SK-N-SH (cell line): ENCODE results near the gene ZFYVE9. TPM values are rescaled to one million over a fixed set of nuclear protein-coding genes. Genes with fewer than 3 reads are reported as not detected.

Source experiments
- CTCF ChIA-PET: fragments of 300-600, 350-600 bp; formaldehyde crosslinking; extraction: SDS; loops from one replicate; lab custom pipeline; 2021; lab: Yijun Ruan, JAX
- POLR2A ChIA-PET: fragments of 350-600 bp; sonication (Branson Sonifier 250); formaldehyde crosslinking; extraction: SDS; loops from one replicate; lab custom pipeline; 2020; ENCODE audit warnings: antibody characterized with exemption, inconsistent platforms; lab: Yijun Ruan, JAX
- DNase-seq: peaks from one replicate; pipeline ENCODE4 v3.0.0; 2012
- H2AFZ ChIP-seq: fragments of 200-600 bp; sonication (generic); 2 replicates; pipeline ENCODE4 v1.8.1; 2016; ENCODE audit warnings: antibody characterized with exemption, mild to moderate bottlenecking, low read depth
- H3F3A ChIP-seq: fragments of 200-600 bp; sonication (generic); replicated peaks from 2 replicates; pipeline ENCODE3; 2016; ENCODE audit warnings: antibody characterized with exemption, mild to moderate bottlenecking; ENCODE audit not compliant: insufficient read depth
- H3K27ac ChIP-seq, 2 experiments: fragments of 200-500 bp in 1 of 2; fragments of 200-600 bp in 1 of 2; sonication (Bioruptor generic) in 1 of 2; sonication (generic), shearing (Covaris generic) in 1 of 2; 2 replicates each; pipeline versions ENCODE4 v1.5.1 to v1.6.1; 2014 to 2016; ENCODE audit warnings: low read depth in 2 of 2, inconsistent platforms in 1 of 2, low read length in 1 of 2, mild to moderate bottlenecking in 1 of 2, mixed read lengths in 1 of 2
- H3K27me3 ChIP-seq: fragments of 200-600 bp; sonication (generic), shearing (Covaris generic); 2 replicates; pipeline ENCODE4 v1.6.1; 2016; ENCODE audit warnings: mixed run types; ENCODE audit not compliant: insufficient read depth
- H3K36me3 ChIP-seq, 2 experiments: fragments of 200-500 bp in 1 of 2; fragments of 200-600 bp in 1 of 2; sonication (Bioruptor generic) in 1 of 2; sonication (generic) in 1 of 2; replicated peaks in 1 of 2; 2 replicates each; pipeline versions ENCODE3 to v1.5.1; 2014 to 2016; ENCODE audit warnings: low read length in 1 of 2, mild to moderate bottlenecking in 1 of 2; ENCODE audit not compliant: insufficient read depth in 2 of 2, control insufficient read depth in 1 of 2
- H3K4me1 ChIP-seq, 2 experiments: fragments of 200-500 bp in 1 of 2; fragments of 200-600 bp in 1 of 2; sonication (Bioruptor generic) in 1 of 2; sonication (generic), shearing (Covaris generic) in 1 of 2; 2 replicates each; pipeline versions ENCODE4 v1.5.1 to v1.6.1; 2014 to 2016; ENCODE audit warnings: low read depth in 1 of 2, low read length in 1 of 2, mixed run types in 1 of 2; ENCODE audit not compliant: insufficient read depth in 2 of 2, control insufficient read depth in 1 of 2
- H3K4me2 ChIP-seq: fragments of 200-600 bp; sonication (generic), shearing (Covaris generic); 2 replicates; pipeline ENCODE4 v1.6.1; 2017; ENCODE audit warnings: mixed run types
- H3K4me3 ChIP-seq, 2 experiments: fragments of 200-500 bp in 1 of 2; fragments of 200-600 bp in 1 of 2; sonication (Bioruptor generic) in 1 of 2; sonication (generic), shearing (Covaris generic) in 1 of 2; 2 replicates each; pipeline versions ENCODE4 v1.5.1 to v1.8.1; 2014 to 2016; ENCODE audit warnings: low read depth in 2 of 2, inconsistent platforms in 1 of 2, low read length in 1 of 2, mild to moderate bottlenecking in 1 of 2, mixed read lengths in 1 of 2, moderate library complexity in 1 of 2
- H3K79me2 ChIP-seq: fragments of 200-600 bp; sonication (generic); 2 replicates; pipeline ENCODE4 v1.8.1; 2017; ENCODE audit warnings: mild to moderate bottlenecking; ENCODE audit not compliant: insufficient read depth
- H3K9ac ChIP-seq: fragments of 200-600 bp; sonication (generic); 2 replicates; pipeline ENCODE4 v1.6.1; 2017; ENCODE audit warnings: mixed run types
- H3K9me2 ChIP-seq: fragments of 200-600 bp; sonication (generic); 2 replicates; pipeline ENCODE4 v1.6.1; 2017; ENCODE audit warnings: mixed run types
- H3K9me3 ChIP-seq: fragments of 200-600 bp; sonication (generic); 2 replicates; pipeline ENCODE4 v1.6.1; 2017; ENCODE audit warnings: mixed run types, mild to moderate bottlenecking, moderate library complexity
- H4K20me1 ChIP-seq: fragments of 200-600 bp; sonication (generic); 2 replicates; pipeline ENCODE4 v1.6.1; 2017; ENCODE audit warnings: mild to moderate bottlenecking, mixed run types; ENCODE audit not compliant: insufficient read depth
- CHD2 ChIP-seq: fragments of 150-350 bp; IDR thresholded peaks from 2 replicates; pipeline ENCODE4 v1.6.1; 2018; ENCODE audit warnings: low read length; ENCODE audit not compliant: partially characterized antibody
- EP300 ChIP-seq, 2 experiments: IDR thresholded peaks; 2 replicates each; pipeline versions ENCODE4 v1.4.0 to v1.6.1; 2012; ENCODE audit warnings: borderline replicate concordance in 1 of 2, low read depth in 1 of 2, low read length in 1 of 2
- EZH2phosphoT487 ChIP-seq: fragments of 200-600 bp; sonication (generic); IDR thresholded peaks from 2 replicates; pipeline ENCODE4 v1.6.1; 2017; ENCODE audit warnings: low read depth, mixed run types, mild to moderate bottlenecking, antibody characterized with exemption, moderate library complexity, borderline replicate concordance
- GATA2 ChIP-seq: sonication (generic); formaldehyde crosslinking; IDR thresholded peaks from 2 replicates; pipeline ENCODE4 v1.5.0; 2020; ENCODE audit warnings: mild to moderate bottlenecking, missing genetic modification reagents
- MAX ChIP-seq: IDR thresholded peaks from 2 replicates; pipeline ENCODE4 v1.4.0; 2012; ENCODE audit warnings: low read depth
- MXI1 ChIP-seq: IDR thresholded peaks from 2 replicates; pipeline ENCODE4 v1.6.1; 2012; ENCODE audit warnings: mild to moderate bottlenecking, low read depth, low read length, improper control_type of control experiment
- NFIC ChIP-seq: IDR thresholded peaks from 2 replicates; pipeline ENCODE4 v1.4.0; 2012; ENCODE audit warnings: borderline replicate concordance
- NRF1 ChIP-seq: IDR thresholded peaks from 2 replicates; pipeline ENCODE4 v1.6.1; 2012; ENCODE audit warnings: low read depth, mild to moderate bottlenecking, low read length
- RFX5 ChIP-seq: IDR thresholded peaks from 2 replicates; pipeline ENCODE4 v1.6.1; 2012; ENCODE audit warnings: mild to moderate bottlenecking, improper control_type of control experiment, low read length
- SIN3A ChIP-seq: IDR thresholded peaks from 2 replicates; pipeline ENCODE4 v1.6.1; 2012; ENCODE audit warnings: low read depth, mild to moderate bottlenecking, low read length, moderate library complexity, borderline replicate concordance
- SMC3 ChIP-seq: IDR thresholded peaks from 2 replicates; pipeline ENCODE4 v1.6.1; 2012; ENCODE audit warnings: low read depth, low read length, improper control_type of control experiment
- TCF12 ChIP-seq: IDR thresholded peaks from 2 replicates; pipeline ENCODE4 v1.4.0; 2012
- TEAD4 ChIP-seq: IDR thresholded peaks from 2 replicates; pipeline ENCODE4 v1.4.0; 2012; ENCODE audit warnings: mild to moderate bottlenecking, borderline replicate concordance; ENCODE audit not compliant: insufficient read depth
- YY1 ChIP-seq: IDR thresholded peaks from 2 replicates; pipeline ENCODE4 v1.4.0; 2012; ENCODE audit warnings: low read depth, mild to moderate bottlenecking
- WGBS: methylation state at CpG from one replicate; pipeline ENCODE4 v1.1.6; 2017; ENCODE audit warnings: low lambda C conversion rate; 5-methylcytosine and 5-hydroxymethylcytosine counted together
- polyA plus RNA-seq, 3 experiments: library from polyadenylated mRNA; depleted of rRNA; stranded (reverse); fragments of >200 nt; gene quantifications; 2 replicates each; pipeline ENCODE4 v1.2.3, GENCODE V29; 2012
- TF ChIP-seq, protein P1 (sequence below): IDR thresholded peaks from 2 replicates; pipeline ENCODE4 v1.6.1; 2012; ENCODE audit warnings: mild to moderate bottlenecking, low read depth, low read length, moderate library complexity
- TF ChIP-seq, protein P2 (sequence below): fragments of 150-350 bp; IDR thresholded peaks from 2 replicates; pipeline ENCODE4 v1.6.1; 2016; ENCODE audit warnings: mild to moderate bottlenecking, low read depth, low read length
- TF ChIP-seq, protein P3 (sequence below): fragments of 150-350 bp; IDR thresholded peaks from 2 replicates; pipeline ENCODE4 v1.6.1; 2017; ENCODE audit warnings: antibody characterized with exemption, low read length, low read depth, borderline replicate concordance

Gene ZFYVE9
- polyA plus RNA-seq, 1 of the 3 experiments (the other 2 are of a cell fraction): 4.1 TPM

GRCh38 chr1:52334906-52335528, 193.1 kb downstream of the ZFYVE9 start (continued):
- TF ChIP-seq, protein P1, sequence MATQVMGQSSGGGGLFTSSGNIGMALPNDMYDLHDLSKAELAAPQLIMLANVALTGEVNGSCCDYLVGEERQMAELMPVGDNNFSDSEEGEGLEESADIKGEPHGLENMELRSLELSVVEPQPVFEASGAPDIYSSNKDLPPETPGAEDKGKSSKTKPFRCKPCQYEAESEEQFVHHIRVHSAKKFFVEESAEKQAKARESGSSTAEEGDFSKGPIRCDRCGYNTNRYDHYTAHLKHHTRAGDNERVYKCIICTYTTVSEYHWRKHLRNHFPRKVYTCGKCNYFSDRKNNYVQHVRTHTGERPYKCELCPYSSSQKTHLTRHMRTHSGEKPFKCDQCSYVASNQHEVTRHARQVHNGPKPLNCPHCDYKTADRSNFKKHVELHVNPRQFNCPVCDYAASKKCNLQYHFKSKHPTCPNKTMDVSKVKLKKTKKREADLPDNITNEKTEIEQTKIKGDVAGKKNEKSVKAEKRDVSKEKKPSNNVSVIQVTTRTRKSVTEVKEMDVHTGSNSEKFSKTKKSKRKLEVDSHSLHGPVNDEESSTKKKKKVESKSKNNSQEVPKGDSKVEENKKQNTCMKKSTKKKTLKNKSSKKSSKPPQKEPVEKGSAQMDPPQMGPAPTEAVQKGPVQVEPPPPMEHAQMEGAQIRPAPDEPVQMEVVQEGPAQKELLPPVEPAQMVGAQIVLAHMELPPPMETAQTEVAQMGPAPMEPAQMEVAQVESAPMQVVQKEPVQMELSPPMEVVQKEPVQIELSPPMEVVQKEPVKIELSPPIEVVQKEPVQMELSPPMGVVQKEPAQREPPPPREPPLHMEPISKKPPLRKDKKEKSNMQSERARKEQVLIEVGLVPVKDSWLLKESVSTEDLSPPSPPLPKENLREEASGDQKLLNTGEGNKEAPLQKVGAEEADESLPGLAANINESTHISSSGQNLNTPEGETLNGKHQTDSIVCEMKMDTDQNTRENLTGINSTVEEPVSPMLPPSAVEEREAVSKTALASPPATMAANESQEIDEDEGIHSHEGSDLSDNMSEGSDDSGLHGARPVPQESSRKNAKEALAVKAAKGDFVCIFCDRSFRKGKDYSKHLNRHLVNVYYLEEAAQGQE: no peak
- no peak for TF ChIP-seq EZH2phosphoT487
- TF ChIP-seq, protein P2, sequence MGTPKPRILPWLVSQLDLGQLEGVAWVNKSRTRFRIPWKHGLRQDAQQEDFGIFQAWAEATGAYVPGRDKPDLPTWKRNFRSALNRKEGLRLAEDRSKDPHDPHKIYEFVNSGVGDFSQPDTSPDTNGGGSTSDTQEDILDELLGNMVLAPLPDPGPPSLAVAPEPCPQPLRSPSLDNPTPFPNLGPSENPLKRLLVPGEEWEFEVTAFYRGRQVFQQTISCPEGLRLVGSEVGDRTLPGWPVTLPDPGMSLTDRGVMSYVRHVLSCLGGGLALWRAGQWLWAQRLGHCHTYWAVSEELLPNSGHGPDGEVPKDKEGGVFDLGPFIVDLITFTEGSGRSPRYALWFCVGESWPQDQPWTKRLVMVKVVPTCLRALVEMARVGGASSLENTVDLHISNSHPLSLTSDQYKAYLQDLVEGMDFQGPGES: no peak
- TF ChIP-seq, protein P3, sequence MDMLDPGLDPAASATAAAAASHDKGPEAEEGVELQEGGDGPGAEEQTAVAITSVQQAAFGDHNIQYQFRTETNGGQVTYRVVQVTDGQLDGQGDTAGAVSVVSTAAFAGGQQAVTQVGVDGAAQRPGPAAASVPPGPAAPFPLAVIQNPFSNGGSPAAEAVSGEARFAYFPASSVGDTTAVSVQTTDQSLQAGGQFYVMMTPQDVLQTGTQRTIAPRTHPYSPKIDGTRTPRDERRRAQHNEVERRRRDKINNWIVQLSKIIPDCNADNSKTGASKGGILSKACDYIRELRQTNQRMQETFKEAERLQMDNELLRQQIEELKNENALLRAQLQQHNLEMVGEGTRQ: no peak
- no peak for TF ChIP-seq MXI1
- no peak for TF ChIP-seq RFX5

DNA sequence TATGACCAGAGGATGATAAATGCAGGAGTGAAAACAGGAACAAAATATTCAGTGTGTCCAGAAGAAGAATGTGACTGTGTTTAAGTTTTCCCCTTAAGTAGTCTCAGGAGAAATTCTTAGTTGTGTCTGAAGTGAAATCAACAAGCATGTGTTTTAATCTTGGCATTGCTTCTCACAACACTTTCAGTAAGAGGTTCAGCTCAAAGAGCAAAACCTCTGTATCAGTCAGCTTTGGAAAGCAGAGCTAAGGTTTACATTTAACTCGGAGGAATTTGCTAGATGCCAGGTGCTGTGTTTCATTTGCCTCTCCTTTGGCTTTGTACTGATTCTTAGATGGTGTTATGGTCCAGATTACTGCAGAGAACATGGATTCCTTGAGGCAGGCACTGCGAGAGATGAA, 195.6 kb downstream of the ZFYVE9 start:
- Histone ChIP-seq H4K20me1 (no peaks in the 10 kb centered on the region), H3K4me2 (no peak overlapping the region), H3K4me3 (no peak overlapping the region), H3K27ac (no peak overlapping the region), H3K9me3 (no peaks in the 10 kb centered on the region), H3K27me3 (no peaks in the 10 kb centered on the region), H3K4me1 (no peaks in the 10 kb centered on the region), H3K36me3 (peaks cover 15% of the 10 kb centered on the region in 2 experiments), H3K79me2 (no peaks in the 10 kb centered on the region), H2AFZ (no peak overlapping the region), H3F3A (no peaks in the 10 kb centered on the region), H3K9ac (no peak overlapping the region), H3K9me2 (no peaks in the 10 kb centered on the region)
- POLR2A ChIA-PET: no interaction called here
- CTCF ChIA-PET: interaction anchor here (2.4 kb wide), 1 partner anchor 11 kb away, joined by 8 read pairs; no protein-coding TSS in a partner anchor
- TF ChIP-seq NFIC: no peak
- no peak for TF ChIP-seq GATA2 (CRISPR knock-in tag)
- TF ChIP-seq YY1: no peak
- no peak for TF ChIP-seq TCF12
- TF ChIP-seq TEAD4: no peak
- TF ChIP-seq RFX5: no peak
- TF ChIP-seq SIN3A: no peak
- no peak for TF ChIP-seq EP300 (IDR thresholded peaks at IDR 0.05; ENCODE audit: borderline replicate concordance in 1 of 2, low read depth in 1 of 2, low read length in 1 of 2)
- TF ChIP-seq, protein P3: no peak
- TF ChIP-seq NRF1: no peak
- TF ChIP-seq CHD2: no peak
- TF ChIP-seq SMC3: no peak
- no peak for TF ChIP-seq MAX
- no peak for DNase-seq
- 100% methylated on average over 2 of the region's 2 CpGs for WGBS
